ENCODE results near the gene ADGRA1.

ADGRA1 gene

GRCh38 chr10:133117688-133118071 lies 30.0 kb downstream of the ADGRA1 start:
- DNase-seq, result no peak
- intact Hi-C loops (cut with DNase I; ENCODE audit: low total_unique reads), result no loop called here
- H3K9me3 ChIP-seq, result peaks cover 0 to 11% (median 11%) of the 10 kb centered on the region in 3 donors
- no peaks in the 10 kb centered on the region for H3K4me1 ChIP-seq
- H3K36me3 ChIP-seq, result no peaks in the 10 kb centered on the region
- H3K4me3 ChIP-seq, result no peak overlapping the region
- no peak for TF ChIP-seq CTCF (IDR thresholded peaks at IDR 0.05)
- no peak overlapping the region for H3K27ac ChIP-seq
- H3K27me3 ChIP-seq, result peaks cover 0 to 33% of the 10 kb centered on the region in 2 donors

- Histone ChIP-seq H3K27ac (no peak overlapping the region), H3K36me3 (no peaks in the 10 kb centered on the region)
- intact Hi-C loops (cut with DNase I; ENCODE audit: low total_unique reads), result no loop called here
Observed at GRCh38 chr10:133121479-133121878, 33.8 kb downstream of the ADGRA1 start.

GRCh38 chr10:133122171-133122935 lies 34.6 kb downstream of the ADGRA1 start:
- intact Hi-C loops (cut with DNase I; ENCODE audit: low total_unique reads), result no loop called here
- Histone ChIP-seq H3K4me1 (no peaks in the 10 kb centered on the region), H3K36me3 (no peaks in the 10 kb centered on the region), H3K9me3 (peaks cover 0 to 11% (median 11%) of the 10 kb centered on the region in 3 donors), H3K4me3 (no peak overlapping the region), H3K27me3 (peaks cover 0 to 44% of the 10 kb centered on the region in 2 donors), H3K27ac (no peak overlapping the region)
- TF ChIP-seq CTCF (IDR thresholded peaks at IDR 0.05), result no peak
- peak in 1 of 2 donors; percentile 44 for DNase-seq

More at GRCh38 chr10:133121479-133121878, 33.8 kb downstream of the ADGRA1 start:
- no peak overlapping the region for H3K4me3 ChIP-seq
- H3K27me3 ChIP-seq, result peaks cover 0 to 46% of the 10 kb centered on the region in 2 donors
- no peak for DNase-seq
- no peak for TF ChIP-seq CTCF (IDR thresholded peaks at IDR 0.05)
- no peaks in the 10 kb centered on the region for H3K4me1 ChIP-seq
- peaks cover 0 to 11% (median 11%) of the 10 kb centered on the region in 3 donors for H3K9me3 ChIP-seq

GRCh38 chr10:133123050-133123745 lies 35.5 kb downstream of the ADGRA1 start:
- Histone ChIP-seq H3K36me3 (no peaks in the 10 kb centered on the region), H3K4me3 (no peak overlapping the region), H3K9me3 (peaks cover 0 to 11% (median 6%) of the 10 kb centered on the region in 3 donors), H3K4me1 (no peaks in the 10 kb centered on the region), H3K27me3 (peaks cover 0 to 41% of the 10 kb centered on the region in 2 donors), H3K27ac (no peak overlapping the region)
- intact Hi-C loops (cut with DNase I; ENCODE audit: low total_unique reads), result no loop called here
- TF ChIP-seq CTCF (IDR thresholded peaks at IDR 0.05), result no peak
- DNase-seq, result peak in 1 of 2 donors; percentile 45

GRCh38 chr10:133123746-133124356 lies 36.1 kb downstream of the ADGRA1 start:
- Histone ChIP-seq H3K27ac (no peak overlapping the region), H3K9me3 (peaks cover 0 to 11% (median 5%) of the 10 kb centered on the region in 3 donors), H3K36me3 (no peaks in the 10 kb centered on the region), H3K4me1 (no peaks in the 10 kb centered on the region), H3K4me3 (no peak overlapping the region), H3K27me3 (peaks cover 0 to 41% of the 10 kb centered on the region in 2 donors)
- DNase-seq, result peak in 1 of 2 donors; percentile 60
- intact Hi-C loops (cut with DNase I; ENCODE audit: low total_unique reads), result no loop called here
- no peak for TF ChIP-seq CTCF (IDR thresholded peaks at IDR 0.05)

All from tibial artery (tissue), 4 donors.